ENCODE measurements around the gene RNF220.
"Not testable (repeated sequence)": the region's sequence is repeated elsewhere in the genome, so short reads cannot be mapped to it uniquely, and the experiment has no call there.

RNF220 gene

DNA sequence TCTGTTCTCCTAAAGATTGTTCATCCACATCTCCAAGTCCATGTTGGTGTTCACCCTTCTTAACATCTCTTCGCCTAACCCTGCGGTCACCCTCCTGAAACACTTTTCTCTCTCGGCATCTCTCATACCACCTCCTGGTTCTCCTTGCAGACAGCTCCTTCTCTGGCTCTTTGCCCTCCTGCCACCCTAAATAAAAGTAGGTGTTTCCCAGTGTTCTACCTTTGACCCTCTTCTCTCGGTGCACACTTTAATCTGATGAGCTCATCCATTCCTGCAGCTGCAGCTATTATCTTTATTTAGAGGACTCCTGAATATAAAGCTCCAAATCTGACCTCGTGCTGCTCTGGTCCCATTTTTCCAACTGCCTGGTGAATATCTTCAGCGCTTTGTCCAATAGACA lies 142.3 kb downstream of the RNF220 start:
- no peak for DNase-seq (ENCODE audit: low read depth, low spot score)

DNA sequence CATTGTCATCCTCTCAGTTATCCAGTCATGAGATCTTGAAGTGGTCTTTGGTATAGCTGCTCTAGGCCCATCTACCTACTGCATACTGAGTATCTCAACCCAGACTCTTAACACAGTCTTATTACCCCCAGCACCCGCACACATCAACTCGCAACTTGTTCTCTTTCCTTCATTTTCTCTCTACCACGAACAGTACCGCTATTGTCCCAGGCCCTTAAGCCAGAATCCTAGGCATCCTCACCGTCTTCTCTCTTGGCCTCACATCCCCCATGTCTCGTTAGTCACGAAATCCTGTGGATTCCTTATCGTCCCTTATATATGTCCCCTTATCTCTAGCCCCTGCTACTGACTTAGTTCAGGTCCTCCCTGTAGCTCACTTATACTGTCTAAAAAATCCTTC lies 142.8 kb downstream of the RNF220 start:
- no peak for DNase-seq (ENCODE audit: low read depth, low spot score)

DNA sequence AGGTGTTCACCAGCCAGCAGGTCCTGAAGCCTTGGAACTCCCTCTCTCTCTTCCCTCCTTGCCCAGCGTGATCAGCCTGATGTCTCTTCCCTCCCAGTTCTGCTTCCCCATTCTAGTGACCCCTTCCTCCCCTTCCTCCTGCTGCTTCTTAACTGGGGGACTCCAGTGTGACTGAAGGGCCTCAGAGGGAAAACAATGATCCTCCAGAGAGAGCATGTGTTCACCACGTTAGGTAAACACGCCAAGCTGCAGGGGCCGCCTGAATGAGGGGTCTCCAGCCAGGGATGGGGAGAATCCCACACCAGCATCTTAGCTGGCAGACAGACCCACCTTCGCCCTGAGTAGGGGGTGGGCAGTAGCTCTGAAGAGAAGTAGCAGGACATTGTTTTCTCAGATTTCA lies 144.5 kb downstream of the RNF220 start:
- DNase-seq (ENCODE audit: low read depth, low spot score) = no peak

DNA sequence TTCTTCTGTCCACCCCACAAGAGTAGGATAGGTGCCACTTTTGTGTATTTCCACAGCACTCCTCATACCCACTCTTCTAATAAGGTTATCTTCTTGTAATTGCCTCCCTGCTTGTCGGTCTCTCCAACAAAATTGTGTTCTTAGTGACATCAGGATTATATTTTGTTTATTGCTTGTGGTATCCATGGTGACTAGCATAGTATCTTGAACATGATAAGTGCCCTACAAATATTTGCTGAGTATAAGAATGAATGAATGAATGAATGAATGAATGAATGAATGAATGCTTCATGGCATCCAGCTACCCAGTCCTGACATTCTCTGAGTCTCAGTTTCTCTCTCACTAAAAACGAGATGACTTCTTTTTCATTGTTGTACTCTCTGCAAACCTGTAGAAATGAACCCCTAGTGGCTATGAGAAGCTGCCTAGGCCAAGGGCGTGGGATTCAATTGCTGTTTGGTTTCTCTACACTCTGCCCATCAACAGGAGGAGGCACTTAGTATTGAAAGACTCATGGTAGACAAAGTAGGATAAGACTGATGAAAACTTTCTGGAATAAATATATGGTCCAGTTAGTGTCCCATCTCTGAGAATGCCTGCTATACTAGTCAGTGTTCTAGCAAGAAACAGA lies 148.2 kb downstream of the RNF220 start:
- DNase-seq (ENCODE audit: low read depth, low spot score) = no peak

DNA sequence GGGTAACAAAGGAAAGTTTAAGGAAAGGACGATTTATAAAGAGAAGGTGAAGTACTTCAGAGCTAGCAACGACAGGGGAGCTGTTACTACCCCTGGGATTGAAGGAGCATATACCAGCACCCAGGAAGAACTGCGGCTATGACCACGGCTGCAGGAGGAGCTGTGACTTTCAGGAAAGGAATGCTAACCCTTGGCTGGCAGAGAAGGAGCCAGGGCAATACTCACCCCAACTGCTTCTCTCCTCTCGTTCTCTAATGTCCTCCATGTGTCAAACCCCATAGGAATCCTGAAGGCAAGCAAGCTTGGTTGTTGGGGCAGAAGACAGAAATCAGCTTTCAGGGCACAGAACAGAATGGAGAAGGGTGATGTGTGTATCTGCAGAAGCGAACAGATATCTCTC lies 148.7 kb downstream of the RNF220 start:
- DNase-seq (ENCODE audit: low read depth, low spot score) = no peak

DNA sequence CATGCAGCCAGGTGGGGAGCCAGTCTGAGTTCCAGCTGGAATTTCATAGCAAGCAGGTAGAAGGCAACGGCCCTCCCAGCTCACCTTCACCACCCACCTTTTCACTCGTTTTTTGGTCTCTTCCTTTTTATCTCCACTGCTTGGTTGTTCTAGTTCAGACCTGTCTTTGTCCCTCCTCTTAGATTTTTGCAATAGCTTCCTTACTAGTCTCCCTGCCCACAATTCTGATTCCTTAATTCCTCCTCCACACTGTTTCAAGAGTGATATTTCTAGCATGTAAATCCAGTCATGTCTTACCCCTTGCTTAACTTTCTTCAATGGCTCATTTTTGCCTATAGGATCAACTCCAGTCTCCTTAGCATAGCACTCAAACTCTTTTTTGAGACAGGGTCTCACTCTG lies 149.7 kb downstream of the RNF220 start:
- DNase-seq (ENCODE audit: low read depth, low spot score) = no peak

DNA sequence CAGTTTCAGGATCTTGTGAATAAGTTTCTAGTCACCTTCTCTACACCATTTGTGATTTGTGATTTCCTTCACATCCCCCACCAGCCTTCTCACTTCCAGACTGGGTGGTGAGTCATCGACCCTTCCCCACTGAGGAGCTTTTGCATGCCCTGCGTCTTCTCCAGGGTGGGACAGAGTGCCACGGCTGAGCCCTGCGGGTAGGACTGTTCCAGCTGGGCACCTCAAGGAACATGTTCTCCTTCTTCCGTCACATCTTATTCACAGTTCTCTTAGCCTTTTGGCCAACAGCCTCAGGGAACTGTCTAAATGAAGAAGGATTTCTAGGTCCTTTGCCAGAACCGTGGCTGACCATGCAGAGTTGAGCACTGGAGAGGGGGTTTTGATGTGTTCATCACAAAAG lies 152.7 kb downstream of the RNF220 start:
- no peak for DNase-seq (ENCODE audit: low read depth, low spot score)

DNA sequence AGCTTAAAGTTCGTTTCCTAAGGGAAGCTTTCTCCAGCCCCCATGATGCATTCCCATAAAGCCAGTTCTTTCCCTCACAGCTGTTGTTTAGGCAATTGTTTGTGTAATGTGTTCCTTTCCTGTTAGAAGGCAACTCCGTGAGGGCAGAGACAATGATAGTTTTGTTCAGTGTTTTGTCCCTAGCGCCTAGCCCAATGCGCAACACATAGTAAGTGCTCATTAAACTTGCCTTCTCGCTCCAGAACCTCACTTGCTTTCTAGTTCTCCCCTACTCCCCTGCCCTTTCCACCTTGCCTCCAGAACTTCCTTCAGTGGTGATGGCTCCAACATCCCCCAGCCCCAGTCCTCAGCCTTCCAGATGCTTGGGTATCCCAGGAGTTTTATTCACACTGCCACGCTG lies 153.8 kb downstream of the RNF220 start:
- DNase-seq (ENCODE audit: low read depth, low spot score) = no peak

DNA sequence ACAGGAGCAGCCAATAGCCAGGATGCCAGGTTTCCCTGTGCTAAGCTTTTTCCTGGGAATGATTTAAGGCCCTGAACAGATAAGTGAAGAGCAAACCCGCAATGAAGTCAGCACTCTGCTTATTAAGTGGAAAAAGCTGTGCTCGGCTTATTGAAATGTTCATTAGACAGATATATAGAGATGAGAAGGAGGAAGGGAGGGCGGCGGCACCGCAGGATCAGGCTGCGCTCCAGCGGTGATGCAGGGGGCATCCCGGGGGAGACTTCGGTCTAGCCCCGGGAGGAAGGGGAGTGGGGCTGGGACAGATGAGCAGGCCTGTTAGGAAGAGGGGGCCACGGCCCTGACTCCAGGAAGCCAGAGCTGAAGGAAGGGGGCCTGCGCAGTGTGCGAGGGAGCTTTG lies 154.3 kb downstream of the RNF220 start:
- no peak for DNase-seq (ENCODE audit: low read depth, low spot score)

DNA sequence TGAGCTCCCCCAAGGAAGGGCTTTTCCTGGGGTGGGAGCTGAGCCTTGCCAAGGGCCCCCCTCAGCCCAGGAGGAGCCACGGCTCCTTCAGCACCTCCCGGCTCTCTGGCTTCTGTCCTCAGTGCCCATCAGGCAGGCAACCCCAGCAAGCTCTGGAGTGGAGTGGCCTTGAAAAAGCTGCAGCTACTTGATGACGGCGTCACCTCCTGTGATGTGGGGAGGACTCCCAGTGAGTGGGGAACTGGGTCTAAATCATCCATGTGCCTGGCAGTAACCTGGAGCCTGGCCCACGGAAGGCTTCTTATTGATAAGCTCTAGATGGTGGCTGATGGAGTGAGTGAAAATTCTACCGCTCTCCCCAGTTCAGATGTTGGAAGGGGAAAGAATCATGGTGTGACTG lies 154.9 kb downstream of the RNF220 start:
- no peak for DNase-seq (ENCODE audit: low read depth, low spot score)

DNA sequence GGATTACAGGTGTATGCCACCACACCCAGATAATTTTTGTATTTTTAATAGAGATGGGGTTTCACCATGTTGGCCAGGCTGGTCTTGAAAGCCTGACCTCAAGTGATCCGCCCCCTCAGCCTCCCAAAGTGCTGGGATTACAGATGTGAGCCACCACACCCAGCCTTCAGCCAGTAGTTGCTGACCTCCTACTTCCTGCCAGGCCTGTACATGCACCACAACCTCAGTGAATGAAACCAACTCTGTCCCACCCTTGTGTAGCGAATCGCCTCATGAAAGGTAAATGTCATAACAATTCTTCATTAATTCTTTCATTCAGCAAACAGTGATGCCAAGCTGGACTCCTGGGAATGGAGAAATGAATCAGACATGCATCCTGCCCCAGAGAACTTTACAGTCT lies 155.6 kb downstream of the RNF220 start:
- not testable (repeated sequence) for DNase-seq (ENCODE audit: low read depth, low spot score)

DNA sequence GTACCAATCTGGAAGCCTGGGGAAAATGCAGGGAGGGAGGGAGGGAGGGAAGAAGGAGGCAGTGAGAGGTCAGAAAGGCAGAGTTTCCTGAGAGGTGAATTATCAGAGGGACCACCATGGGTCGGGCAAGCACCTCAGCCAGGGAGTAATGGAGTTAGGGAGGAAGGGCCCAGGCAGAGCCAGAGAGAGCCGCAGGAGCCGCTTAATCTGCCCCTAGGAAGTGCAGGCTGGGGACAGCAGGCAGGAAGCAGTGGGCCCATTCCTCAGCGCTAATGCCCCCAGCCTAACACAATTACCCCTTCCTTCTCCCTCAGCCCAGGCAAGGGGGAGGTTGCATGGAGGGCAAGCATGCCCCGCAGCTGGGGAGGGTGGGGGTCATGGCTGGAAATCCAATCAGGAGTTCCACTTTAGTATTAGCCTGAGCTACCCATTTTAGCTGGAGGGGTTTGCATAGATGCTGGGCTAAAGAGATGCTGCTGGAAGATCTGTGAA lies 160.2 kb downstream of the RNF220 start:
- DNase-seq (ENCODE audit: low read depth, low spot score) = no peak

DNA sequence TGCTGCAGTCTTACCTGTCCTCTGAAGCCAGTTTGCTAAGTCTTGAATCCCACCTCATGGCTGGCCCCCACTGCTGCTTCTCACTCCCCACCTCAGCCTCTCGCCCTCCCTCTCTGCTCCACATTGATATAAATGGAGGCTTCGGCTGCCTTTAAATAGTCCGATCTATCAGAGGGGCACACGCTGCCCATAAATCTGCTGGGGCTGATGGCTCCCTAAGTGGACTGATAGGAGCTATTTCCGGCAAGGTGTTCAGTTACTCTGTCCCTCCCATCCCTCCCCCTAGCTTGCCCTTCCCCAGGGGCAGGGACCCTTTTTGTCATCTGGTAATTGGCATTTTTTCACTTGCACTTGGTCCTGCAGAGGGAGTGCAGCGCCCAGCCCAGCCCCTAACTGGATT lies 160.8 kb downstream of the RNF220 start:
- no peak for DNase-seq (ENCODE audit: low read depth, low spot score)

DNA sequence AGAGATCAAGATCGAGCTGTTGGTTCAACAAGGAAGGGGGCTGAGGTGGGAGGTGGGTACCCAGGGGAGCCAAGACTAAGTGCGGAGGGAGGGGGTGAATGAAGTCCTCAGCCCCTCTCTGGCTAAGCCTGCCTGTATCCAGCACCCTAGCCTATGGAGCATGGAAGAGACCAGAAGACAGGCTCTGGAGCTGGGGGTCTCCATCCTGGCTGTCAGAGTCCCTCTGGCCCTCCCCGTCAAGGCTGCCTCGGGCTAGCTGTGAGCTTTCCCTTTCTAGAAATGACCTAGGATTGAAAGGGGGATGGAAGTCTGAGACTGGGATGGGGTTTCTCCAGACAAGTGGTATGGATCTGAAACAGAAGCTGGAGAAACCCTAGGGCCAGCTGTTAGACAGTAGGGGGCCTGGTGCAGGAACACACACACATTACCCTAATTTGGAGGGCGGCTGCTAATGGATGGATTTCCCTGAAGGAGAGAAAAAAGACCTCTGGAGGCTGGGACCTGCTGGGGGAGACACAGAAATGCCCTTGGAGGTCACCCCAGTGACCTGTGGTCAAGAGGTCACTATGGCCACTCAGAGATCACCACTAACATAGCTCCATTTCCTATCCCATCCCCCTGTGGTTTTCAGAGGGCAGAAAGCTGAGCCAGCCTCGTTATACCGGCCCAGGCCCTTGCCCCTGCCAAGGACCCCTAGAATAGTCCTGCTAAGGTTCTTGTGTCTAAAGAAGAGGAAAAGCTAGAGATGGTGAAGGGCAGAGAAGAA lies 161.4 kb downstream of the RNF220 start:
- DNase-seq (ENCODE audit: low read depth, low spot score) = no peak

DNA sequence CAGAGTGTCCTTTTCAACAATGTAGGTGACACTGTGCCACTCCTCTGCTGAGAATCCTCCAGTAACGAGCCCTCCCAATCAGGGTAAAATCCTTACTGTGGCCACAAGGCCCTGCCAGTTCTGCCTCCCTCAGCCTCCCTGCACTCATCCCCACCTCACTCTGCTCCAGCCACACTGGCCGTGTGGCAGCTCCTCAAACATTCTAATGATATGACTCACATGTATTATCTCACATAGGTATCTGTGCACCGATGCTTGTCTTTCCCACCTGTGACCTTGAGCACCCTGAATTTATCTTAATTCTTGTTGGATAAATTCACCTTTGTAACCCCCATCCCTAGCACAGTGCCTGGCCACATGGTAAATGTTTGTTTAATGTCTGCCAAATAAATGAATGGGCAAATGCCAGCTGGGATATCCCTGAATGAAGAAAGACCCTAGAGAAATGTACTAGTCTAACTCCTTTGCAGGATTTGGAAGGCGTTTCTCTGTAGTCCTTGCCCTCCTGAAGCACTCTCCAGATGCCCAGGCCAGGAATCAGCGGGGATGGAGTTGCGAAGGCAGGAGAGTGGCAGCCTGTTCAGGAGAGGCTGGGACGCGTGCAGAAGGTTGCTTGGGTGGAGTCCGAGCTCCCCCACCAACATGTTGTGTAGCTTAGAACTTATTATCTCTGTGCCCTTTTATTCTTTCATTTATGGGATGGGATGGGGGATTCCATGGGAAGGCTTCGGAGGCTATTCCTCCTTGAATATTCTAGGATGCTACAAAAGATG lies 163.3 kb downstream of the RNF220 start:
- DNase-seq (ENCODE audit: low read depth, low spot score) = no peak

DNA sequence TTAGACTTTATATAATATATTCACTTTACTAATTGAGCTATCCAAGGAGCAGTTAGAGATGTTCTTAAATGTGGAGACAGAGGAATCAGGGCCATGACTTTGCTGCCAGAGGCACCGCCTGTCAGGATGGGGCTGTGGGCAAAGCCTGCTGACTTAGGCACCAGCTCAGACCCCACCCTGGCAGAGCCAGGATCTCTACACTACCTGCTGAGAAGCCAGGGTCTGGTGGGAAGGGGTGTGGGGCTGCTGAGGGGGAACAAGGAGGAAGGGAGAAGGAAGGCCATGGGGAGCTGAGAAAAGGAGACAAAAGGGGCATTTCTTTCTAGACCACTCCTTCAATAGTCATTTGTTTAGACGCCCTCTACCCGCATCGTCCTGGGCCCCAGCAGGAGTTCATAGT lies 164.4 kb downstream of the RNF220 start:
- DNase-seq (ENCODE audit: low read depth, low spot score) = no peak

DNA sequence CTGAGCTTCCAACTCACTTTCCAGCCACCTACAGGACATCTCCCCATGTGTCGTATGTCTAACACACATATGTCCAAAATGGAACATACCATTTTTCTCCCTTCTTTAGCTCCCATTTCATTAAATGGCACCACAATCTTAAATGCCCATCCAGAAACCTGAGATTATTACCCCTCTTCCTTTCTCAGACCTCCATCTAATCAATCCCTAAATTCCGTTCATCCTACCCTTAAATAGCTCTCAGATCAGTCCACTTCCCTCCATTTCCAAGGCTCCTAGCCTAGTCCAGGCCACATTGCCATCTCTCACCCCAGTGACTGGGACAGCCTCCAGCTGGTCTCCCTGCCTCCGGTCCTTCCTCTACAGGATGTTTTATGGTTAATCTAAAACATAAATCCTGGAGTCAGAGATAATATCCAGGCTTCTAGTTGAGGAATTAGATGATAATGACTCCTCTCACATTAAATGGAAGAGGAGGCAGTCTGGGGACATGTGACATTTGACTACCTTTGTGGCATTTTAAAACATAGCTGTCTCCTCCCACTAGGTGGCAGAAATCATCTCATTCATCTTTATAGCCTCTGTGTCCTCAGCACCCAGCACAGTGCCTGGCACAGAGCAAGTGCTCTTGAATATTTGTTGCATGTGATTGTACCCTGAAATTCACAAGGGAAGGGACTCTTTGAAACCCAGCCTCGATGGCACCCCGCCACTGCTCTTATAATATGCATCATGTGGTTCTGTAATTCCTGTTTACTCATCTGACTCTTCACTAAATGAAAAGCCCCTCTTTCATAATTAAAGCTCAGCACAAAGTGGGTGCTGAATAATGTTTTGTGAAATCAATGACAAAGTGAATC lies 166.9 kb downstream of the RNF220 start:
- no peak for DNase-seq (ENCODE audit: low read depth, low spot score)

DNA sequence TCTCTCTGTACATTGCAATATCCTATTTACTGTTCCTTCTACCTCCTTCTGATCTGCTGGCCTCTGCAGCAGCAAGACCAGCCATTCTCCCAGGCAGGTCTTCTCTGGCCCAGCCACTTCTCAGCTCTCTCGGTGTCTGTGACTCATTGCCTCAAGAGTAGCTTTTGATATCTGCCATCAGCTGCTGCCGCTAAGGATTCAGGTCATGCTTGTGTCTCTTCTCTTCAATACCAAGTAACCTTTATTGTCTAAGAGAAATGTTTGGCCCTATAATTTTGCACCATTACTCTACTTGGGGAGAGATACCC lies 167.5 kb downstream of the RNF220 start:
- DNase-seq (ENCODE audit: low read depth, low spot score) = no peak

DNA sequence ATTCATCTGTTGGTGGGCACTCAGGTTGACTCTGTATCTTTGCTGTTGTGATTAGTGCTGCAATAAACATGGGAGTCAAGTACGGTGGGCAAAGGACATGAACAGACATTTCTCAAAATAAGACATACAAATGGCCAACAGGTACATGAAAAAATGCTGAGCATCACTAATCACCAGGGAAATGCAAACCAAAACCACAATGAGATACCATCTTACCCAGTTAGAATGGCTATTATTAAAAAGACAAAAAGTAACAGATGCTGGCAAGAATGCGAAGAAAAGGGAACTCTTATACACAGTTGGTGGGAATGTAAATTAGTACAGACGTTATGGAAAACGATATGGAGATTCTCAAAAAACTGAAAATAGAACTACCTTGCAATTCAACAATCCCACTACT lies 170.3 kb downstream of the RNF220 start:
- DNase-seq (ENCODE audit: low read depth, low spot score) = no peak

DNA sequence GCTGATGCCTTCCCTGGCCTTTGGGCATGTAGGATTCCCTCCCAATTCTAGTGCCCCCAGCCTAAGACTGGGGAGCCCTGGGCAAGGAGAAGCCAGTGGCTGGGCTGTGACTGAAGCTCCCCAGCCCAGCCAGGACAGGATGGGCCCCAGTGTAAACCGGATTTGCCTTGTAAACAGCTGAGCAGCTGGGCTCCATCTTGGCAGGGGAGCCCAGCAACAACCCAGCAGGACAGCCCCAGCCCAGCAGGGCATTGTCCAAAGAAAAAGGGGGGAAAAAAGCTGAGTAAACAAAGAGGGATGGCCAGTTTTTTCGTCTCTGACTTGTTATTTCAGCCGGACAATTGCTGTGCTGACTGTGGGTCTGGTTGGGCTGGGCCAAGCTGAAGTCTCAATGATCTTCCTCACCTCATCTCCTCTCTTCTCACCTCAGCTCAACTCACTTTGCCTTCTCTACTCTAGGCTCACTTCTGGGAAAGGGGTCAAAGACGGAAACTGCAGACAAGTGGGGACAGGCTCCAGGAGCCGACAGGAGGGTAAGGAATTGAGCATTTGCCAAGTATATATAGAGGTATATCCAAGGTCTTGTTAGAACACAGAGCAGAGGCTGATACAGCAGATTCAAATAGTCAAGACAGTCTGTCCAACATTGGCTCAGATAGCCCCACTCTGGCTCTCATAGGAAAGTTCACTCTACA lies 171.5 kb downstream of the RNF220 start:
- DNase-seq (ENCODE audit: low read depth, low spot score) = no peak

DNA sequence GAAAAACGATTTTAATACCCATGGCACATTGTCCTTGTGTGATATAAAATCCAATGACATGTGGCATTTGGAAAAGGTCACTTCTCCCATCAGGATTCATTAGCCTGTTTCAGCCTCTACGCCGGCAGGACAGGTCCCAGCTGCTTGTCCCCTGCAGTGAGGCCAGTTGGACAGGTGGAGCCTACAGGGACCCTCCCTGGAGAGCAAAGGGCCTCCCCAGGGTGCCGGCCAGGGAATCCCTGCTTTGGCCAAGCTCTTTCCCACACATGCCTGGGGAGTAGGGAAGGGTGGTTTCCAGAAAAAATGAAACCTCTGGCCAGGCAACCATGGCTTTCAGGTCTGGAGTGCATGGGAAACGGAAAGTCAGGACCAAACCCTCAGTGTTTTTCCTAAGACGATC lies 176.2 kb downstream of the RNF220 start:
- DNase-seq (ENCODE audit: low read depth, low spot score) = no peak
